CD4-positive, alpha-beta T cell treated with Interferon alpha-2 for 1 hour (primary cell): Measurements from ENCODE around the gene RNF40.
"Not testable (repeated sequence)": the region's sequence is repeated elsewhere in the genome, so short reads cannot be mapped to it uniquely, and the experiment has no call there.

Experiments used
- DNase-seq, 2 donors: peaks; one replicate each; pipeline ENCODE4 v3.0.0-alpha.2; 2020 to 2022

RNF40 gene

DNA sequence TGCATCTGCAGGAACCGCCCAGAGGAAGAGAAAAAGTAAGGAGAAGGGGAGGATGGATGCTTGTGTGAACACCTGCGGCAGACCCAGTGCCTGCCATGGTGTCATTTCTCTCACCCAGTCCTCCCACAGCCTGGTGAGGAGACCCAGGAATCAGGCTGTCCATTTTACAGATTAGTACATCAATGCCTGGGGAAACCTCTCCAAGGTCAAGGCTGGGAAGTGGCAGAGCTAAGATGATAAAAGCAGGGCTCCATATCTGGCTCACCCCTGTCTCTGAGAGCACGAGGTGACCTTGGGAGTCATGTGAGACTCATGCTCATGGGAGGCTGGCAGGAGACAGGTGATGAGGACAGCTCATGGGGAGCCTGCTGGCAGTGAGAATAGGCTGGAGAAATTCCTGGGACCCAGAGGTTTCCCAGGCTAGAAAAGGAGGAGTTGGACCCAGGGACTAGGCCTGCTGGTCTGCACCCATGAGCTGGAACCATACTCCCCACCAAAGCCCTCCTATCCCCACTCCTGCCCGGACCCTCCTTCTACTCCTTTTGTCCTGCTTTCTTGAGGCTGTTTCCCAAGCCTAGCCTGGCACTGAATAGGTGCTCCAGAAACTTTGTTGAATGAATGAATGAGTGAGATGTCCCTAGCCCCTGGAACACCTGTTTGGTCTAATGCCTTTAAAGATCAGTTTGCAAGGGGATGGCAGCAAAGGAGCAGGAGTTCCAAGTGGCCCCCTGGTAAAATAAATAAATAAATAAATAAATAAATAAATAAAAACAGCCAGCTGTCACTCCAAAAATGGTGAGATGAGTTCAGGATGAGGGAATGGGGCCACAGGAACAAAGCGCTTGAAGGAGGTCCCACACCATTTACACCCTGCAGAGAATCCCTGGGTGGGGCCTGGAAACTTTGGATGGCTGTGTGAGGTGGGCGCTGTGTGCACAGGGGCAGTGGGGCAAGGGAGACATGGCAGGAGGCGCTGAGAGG lies 23.3 kb downstream of the RNF40 start:
- no peak for DNase-seq

GRCh38 chr16:30786115-30786935 lies 24.2 kb downstream of the RNF40 start:
- no peak for DNase-seq

DNA sequence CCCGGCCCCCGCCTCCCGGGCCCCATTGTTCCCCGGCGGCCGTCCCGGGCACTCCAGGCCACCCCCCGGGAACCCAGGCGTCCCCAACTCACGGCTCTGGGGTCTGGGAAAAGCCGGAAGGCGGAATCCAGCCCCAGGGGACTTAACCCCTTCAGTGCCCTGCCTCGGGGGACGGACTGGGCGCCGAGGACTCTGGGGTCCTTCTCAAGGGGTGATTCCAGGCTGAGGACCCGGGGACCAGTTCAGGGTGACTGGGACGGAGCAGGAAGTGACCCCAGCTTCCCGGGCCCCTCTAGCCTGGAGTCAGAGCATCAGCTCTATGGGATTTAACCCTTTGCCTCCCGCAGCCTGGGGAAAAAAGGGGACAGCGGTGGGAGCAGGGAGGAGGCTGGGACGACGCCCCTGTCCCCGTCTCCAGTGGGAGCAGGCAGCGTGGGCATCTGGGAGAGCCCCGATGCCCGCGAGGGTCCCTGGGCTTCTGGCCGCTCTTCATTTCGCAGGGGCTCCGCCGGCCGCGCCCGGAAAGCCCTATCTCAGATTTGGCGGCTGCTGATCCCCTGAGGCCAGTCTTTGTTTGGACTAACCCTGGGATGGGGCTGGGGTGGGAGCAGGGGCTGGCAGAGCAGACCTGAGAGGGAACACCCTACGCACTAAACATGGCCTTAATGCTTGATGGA lies 25.0 kb downstream of the RNF40 start, which contains the start of gene ZNF629:
ZNF629 (minus strand) TSS at position 270 of the 677 bp plus-strand sequence. CDS start 2,723 bp downstream, outside the sequence.
- DNase-seq = peak; percentile 23 to 41

GRCh38 chr16:30787613-30788378 lies 25.7 kb downstream of the RNF40 start:
- no peak for DNase-seq

- DNase-seq = no peak
These were observed 31.5 kb downstream of the RNF40 start for GRCh38 chr16:30793508-30794069.

DNA sequence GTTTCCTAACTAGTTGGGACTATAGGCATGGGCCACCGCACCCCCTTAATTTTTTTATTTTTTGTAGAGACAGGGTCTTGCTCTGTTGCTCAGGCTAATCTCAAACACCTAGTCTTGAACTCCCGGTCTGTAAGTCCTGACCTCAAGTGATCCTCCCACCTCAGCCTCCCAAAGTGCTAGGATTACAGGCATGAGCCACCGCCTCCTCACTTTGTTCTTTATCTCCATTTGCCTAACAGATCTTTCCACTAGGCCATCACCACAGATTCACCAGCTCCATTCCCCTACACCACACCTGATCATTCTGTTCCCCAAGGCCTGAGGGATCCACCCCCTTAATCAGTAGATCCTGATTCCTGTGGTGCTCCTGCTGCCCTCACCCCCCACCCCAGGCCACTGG lies 32.5 kb downstream of the RNF40 start:
- DNase-seq = no peak

DNA sequence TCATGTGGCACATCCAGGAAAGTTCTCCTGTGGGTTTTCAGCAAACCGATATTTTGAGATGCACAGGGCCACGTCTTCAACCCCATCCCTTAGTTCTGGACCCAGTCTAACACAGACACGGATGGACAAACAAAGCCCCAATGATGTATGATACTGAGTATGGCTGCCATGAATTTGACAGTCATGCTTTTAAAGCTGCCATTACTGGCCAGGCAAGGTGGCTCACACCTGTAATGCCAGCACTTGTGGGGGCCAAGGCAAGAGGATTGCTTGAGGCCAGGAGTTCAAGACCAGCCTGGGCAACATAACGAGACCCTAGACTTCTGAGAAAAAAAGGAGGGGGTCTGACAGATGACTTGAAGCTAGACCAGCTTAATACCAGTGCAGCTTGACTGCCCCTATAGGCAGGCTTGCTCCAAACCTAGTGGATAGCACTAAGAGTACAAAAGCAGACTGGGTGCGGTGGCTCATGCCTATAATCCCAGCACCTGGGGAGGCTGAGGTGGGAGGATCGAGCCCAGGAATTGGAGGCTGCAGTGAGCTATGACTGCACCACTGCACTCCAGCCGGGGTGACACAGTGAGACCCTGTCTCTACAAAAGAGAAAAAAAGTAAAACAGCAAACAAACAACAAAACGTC lies 35.7 kb downstream of the RNF40 start:
- DNase-seq = no peak

DNA sequence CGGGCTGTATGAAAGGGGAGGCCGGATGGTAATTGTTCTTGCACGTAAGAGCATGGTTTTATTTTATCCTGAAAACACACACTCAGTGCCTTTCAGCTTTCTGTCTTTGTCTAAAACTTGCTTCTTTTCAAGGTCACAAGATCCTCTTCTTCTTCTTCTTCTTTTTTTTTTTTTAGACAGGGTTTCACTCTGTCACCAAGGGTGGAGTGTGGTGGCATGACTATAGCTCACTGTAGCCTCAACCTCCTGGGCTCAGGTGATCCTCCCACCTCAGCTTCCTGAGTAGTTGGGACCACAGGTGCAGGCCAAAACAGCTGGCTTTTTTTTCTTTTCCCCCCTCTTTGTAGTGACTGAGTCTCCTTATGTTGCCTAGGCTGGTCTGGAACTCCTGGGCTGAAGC lies 40.8 kb downstream of the RNF40 start:
- no peak for DNase-seq

- no peak for DNase-seq
These were observed 42.9 kb downstream of the RNF40 start for GRCh38 chr16:30805056-30805369.

DNA sequence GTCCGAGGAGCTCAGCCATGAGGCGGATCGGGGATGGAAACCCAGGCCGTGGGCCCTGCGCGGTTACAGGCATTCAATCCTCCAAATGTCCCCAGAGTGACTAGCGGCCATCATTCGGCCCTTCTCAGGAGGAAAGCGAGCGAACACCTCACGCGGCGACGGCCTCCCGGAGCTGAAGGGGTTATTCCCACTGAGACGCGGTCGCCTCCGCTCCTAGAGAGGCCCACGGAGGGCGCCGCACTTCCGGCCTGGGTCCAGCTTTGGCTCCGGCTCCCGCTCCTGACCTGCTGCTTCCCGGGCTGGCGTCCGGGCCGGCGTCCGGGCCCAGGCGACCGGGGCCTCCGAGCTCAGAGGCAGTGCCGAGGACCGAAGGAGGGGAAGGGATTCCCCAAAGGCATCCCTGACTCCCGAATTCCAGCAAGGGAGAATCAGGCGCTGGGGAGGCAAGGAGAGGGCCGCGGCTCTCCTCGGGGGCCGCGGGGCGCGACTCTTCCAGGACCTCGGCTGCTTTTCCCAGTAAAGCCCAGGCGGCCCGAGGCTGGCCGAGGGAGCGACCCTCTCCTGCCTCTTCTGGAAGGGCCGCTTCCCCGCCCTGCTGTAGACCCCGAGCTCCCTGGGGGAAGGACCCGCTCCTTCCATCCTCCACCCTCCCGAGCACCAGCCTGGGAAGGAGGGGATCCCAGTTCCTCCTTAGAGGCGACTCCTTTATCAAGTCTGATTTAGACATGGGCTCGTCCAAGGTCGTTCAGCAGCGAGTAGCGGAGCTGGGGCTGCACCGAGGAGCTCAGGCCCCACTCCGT lies 43.4 kb downstream of the RNF40 start:
- DNase-seq = peak; percentile 53 to 56

DNA sequence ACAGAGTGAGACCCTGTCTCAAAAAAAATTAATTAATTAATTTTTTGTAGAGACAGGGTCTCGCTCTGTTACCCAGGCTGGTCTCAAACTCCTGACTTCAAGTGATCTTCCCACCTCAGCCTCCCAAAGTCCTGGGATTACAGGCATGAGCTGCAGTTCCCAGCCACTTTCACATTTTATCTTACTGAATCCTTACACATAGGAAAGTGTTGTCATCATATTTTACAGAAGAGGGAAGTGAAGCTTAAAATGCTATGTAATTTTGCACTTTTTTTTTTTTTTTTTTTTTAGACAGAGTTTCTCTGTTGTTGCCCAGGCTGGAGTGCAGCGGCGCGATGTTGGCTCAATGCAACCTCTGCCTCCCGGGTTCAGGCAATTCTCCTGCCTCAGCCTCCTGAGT lies 46.0 kb downstream of the RNF40 start:
- DNase-seq = no peak

DNA sequence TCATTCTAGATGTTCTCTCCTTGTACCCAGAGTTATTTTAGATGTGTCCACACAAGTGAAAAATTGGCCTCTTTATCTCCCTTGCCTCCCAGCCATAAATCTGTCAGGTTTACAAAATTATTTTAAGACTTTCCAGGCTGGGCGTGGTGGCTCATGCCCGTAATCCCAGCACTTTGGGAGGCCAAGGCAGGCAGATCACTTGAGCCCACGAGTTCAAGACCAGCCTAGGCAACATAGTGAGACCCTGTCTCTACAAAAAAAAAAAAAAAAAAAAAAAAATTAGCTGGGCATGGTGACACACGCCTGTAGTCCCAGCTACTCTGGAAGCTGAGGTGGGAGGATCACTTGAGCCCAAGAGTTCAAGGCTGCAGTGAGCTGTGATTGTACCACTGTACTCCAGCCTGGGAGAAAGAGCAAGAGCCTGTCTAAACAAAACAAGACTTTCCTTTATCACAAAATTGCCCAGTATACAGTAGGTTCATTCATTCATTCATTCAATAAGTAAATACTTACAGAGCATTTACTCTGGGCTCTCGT lies 46.8 kb downstream of the RNF40 start:
- DNase-seq = not testable (repeated sequence)

DNA sequence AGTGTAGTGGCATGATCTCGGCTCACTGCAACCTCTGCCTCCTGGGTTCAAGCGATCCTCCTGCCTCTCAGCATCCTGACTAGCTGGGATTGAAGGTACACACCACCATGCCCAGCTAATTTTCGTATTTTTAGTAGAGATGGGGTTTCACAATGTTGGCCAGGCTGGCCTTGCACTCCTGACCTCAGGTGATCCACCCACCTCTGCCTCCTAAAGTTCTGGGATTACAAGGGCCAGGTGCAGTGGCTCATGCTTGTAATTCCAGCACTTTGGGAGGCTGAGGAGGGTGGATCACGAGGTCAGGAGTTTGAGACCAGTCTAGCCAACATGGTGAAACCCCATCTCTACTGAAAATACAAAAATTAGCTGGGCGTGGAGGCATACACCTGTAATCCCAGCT lies 47.6 kb downstream of the RNF40 start:
- DNase-seq = not testable (repeated sequence)

GRCh38 chr16:30813821-30814189 lies 51.7 kb downstream of the RNF40 start:
- DNase-seq = no peak

- no peak for DNase-seq
These were observed 54.6 kb downstream of the RNF40 start for GRCh38 chr16:30816769-30817168.

DNA sequence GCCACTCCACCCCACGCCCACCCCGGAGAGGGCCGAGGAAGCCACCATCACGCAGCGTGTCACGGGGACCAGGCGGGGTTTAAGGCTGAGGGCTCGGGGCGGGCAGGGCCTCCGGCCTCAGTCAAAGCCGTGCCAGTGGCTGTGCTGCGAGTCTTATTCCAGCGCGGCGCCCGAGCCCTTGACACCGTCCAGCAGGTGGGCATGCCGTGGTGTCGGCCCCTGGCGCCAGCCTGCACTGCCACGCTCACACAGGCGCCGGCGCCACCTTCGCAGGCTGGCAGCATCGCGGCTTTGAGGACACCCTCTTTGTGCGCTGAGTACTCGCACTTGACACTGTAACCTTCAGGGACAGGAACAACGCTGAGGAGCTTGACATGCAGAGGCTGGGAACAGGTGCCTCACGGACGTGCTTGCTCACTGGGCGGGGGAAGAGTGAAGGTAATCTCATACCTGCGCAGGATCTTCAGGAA lies 58.9 kb downstream of the RNF40 start:
- no peak for DNase-seq

DNA sequence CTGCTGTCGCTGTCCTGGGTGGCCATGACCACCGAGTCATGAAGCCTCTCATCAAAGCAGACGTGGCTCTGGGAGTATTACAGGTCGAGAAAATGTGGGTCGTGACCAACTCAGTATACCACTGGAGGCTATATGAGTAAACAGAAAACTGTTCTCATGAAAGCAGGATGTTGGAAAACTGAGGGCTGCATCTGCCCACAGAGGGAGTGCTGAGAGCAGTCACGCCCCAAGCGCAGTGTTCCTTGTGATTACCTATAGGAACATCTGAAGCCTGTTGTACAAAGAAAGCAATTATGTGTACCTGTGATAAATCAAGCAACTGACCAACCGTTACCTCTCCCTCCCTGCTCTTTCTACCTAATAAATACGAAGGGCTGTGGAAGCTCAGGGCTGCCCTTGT lies 59.3 kb downstream of the RNF40 start:
- DNase-seq = not testable (repeated sequence)

- DNase-seq = no peak
These were observed 59.8 kb downstream of the RNF40 start for GRCh38 chr16:30821891-30822290.
